ENCODE results near the gene TUBGCP3.

DNA sequence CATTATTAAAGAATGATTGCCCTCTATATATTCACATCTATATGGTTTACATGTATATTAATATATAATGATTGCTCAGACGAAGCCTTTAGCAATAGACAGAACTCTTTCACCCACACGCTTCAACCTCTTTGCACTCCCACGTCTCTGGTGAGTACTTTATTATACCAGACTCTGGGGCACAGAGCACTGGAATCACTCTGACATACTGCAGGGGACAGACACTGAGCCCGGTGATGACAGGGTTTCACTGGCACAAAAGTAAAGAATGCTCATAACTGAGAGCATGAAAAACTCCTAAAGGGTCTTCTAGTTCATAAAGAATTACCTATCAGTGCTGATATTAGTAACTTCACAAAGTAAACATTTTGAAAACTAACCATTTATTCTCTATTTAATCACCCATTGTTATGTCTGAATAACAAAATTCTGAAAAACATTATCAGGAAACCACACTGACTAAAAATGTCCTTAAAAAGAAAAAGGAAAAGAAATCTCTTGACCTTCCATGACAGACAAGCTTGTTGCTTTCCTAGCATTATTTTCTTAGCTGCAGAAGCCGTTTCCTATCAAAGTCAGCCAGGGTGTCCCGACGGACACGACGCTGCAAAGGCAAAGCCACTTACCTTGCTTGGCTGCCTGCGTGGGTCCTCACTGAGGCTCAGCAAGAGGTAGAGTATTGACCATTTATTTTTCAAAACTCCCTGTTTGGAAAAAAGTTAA, 29.1 kb downstream of the TUBGCP3 start:
- TF ChIP-seq POLR2A (IDR thresholded peaks at IDR 0.05; ENCODE audit: low read depth, low read length): no peak
- no peak for TF ChIP-seq POU2F2 (IDR thresholded peaks at IDR 0.05; ENCODE audit: low read depth, low read length)
- no peak for TF ChIP-seq POLR2AphosphoS5 (IDR thresholded peaks at IDR 0.05; ENCODE audit: low read depth, low read length)
- no peak for TF ChIP-seq TAF1 (IDR thresholded peaks at IDR 0.05; ENCODE audit: low read depth, low read length)
